ENCODE data around the gene PTGR3.
"Not testable (repeated sequence)": the region's sequence is repeated elsewhere in the genome, so short reads cannot be mapped to it uniquely, and the experiment has no call there.

The PTGR3 gene

GRCh38 chr18:75192899-75193298 lies 16.0 kb downstream of the PTGR3 start:
- Histone ChIP-seq H3K4me3 (ENCODE audit: low read depth, low read length, poor library complexity, severe bottlenecking) (no peak overlapping the region), H3K79me2 (ENCODE audit: insufficient read depth, low read length) (no peaks in the 10 kb centered on the region), H2AFZ (ENCODE audit: low read length) (no peak overlapping the region), H3K9ac (ENCODE audit: low read length) (no peak overlapping the region), H3K27ac (ENCODE audit: low read depth, low read length, poor library complexity, severe bottlenecking) (no peak overlapping the region), H4K20me1 (ENCODE audit: insufficient read depth, low read length) (no peaks in the 10 kb centered on the region), H3K4me1 (ENCODE audit: insufficient read depth, low read length, severe bottlenecking) (no peaks in the 10 kb centered on the region), H3K36me3 (ENCODE audit: insufficient read depth, low read length) (no peaks in the 10 kb centered on the region), H3K27me3 (ENCODE audit: insufficient read depth, low read length) (no peaks in the 10 kb centered on the region), H3F3A (ENCODE audit: insufficient read depth, low read length) (no peaks in the 10 kb centered on the region), H3K9me2 (ENCODE audit: low read depth, low read length) (no peaks in the 10 kb centered on the region), H3K4me2 (ENCODE audit: low read length) (no peak overlapping the region), H3K9me3 (ENCODE audit: low read length) (no peaks in the 10 kb centered on the region)
- TF ChIP-seq CTCF (IDR thresholded peaks at IDR 0.05; ENCODE audit: low read length) (no peak), EZH2 (IDR thresholded peaks at IDR 0.05; ENCODE audit: borderline replicate concordance, low read length) (no peak)

GRCh38 chr18:75189696-75190095 lies 19.2 kb downstream of the PTGR3 start:
- Histone ChIP-seq H3K9me3 (ENCODE audit: low read length) (no peaks in the 10 kb centered on the region), H3K4me2 (ENCODE audit: low read length) (no peak overlapping the region), H3K27ac (ENCODE audit: low read depth, low read length, poor library complexity, severe bottlenecking) (no peak overlapping the region), H3K27me3 (ENCODE audit: insufficient read depth, low read length) (no peaks in the 10 kb centered on the region), H3K36me3 (ENCODE audit: insufficient read depth, low read length) (no peaks in the 10 kb centered on the region), H3K4me1 (ENCODE audit: insufficient read depth, low read length, severe bottlenecking) (no peaks in the 10 kb centered on the region), H3K79me2 (ENCODE audit: insufficient read depth, low read length) (no peaks in the 10 kb centered on the region), H3F3A (ENCODE audit: insufficient read depth, low read length) (no peaks in the 10 kb centered on the region), H4K20me1 (ENCODE audit: insufficient read depth, low read length) (no peaks in the 10 kb centered on the region), H3K4me3 (ENCODE audit: low read depth, low read length, poor library complexity, severe bottlenecking) (no peak overlapping the region), H3K9ac (ENCODE audit: low read length) (no peak overlapping the region), H2AFZ (ENCODE audit: low read length) (no peak overlapping the region), H3K9me2 (ENCODE audit: low read depth, low read length) (no peaks in the 10 kb centered on the region)
- TF ChIP-seq CTCF (IDR thresholded peaks at IDR 0.05; ENCODE audit: low read length), result no peak
- no peak for TF ChIP-seq EZH2 (IDR thresholded peaks at IDR 0.05; ENCODE audit: borderline replicate concordance, low read length)

- H3K27me3 ChIP-seq (ENCODE audit: insufficient read depth, low read length); H3K4me2 ChIP-seq (ENCODE audit: low read length); H4K20me1 ChIP-seq (ENCODE audit: insufficient read depth, low read length); H3K4me1 ChIP-seq (ENCODE audit: insufficient read depth, low read length, severe bottlenecking); H3K9ac ChIP-seq (ENCODE audit: low read length); H3K9me2 ChIP-seq (ENCODE audit: low read depth, low read length); H3K9me3 ChIP-seq (ENCODE audit: low read length); H2AFZ ChIP-seq (ENCODE audit: low read length); H3F3A ChIP-seq (ENCODE audit: insufficient read depth, low read length); H3K79me2 ChIP-seq (ENCODE audit: insufficient read depth, low read length); H3K36me3 ChIP-seq (ENCODE audit: insufficient read depth, low read length); H3K4me3 ChIP-seq (ENCODE audit: low read depth, low read length, poor library complexity, severe bottlenecking); H3K27ac ChIP-seq (ENCODE audit: low read depth, low read length, poor library complexity, severe bottlenecking): not testable (repeated sequence)
Observed at GRCh38 chr18:75187702-75188101, 21.2 kb downstream of the PTGR3 start.

GRCh38 chr18:75185460-75185859 lies 23.5 kb downstream of the PTGR3 start:
- Histone ChIP-seq H2AFZ (ENCODE audit: low read length) (no peak overlapping the region), H3K36me3 (ENCODE audit: insufficient read depth, low read length) (no peaks in the 10 kb centered on the region), H3K4me2 (ENCODE audit: low read length) (no peak overlapping the region), H3K4me1 (ENCODE audit: insufficient read depth, low read length, severe bottlenecking) (no peaks in the 10 kb centered on the region), H3K9me2 (ENCODE audit: low read depth, low read length) (no peaks in the 10 kb centered on the region), H4K20me1 (ENCODE audit: insufficient read depth, low read length) (no peaks in the 10 kb centered on the region), H3K4me3 (ENCODE audit: low read depth, low read length, poor library complexity, severe bottlenecking) (no peak overlapping the region), H3K9me3 (ENCODE audit: low read length) (no peaks in the 10 kb centered on the region), H3K27me3 (ENCODE audit: insufficient read depth, low read length) (no peaks in the 10 kb centered on the region), H3K9ac (ENCODE audit: low read length) (no peak overlapping the region), H3F3A (ENCODE audit: insufficient read depth, low read length) (no peaks in the 10 kb centered on the region), H3K79me2 (ENCODE audit: insufficient read depth, low read length) (no peaks in the 10 kb centered on the region), H3K27ac (ENCODE audit: low read depth, low read length, poor library complexity, severe bottlenecking) (no peak overlapping the region)
- TF ChIP-seq CTCF (IDR thresholded peaks at IDR 0.05; ENCODE audit: low read length) (no peak), EZH2 (IDR thresholded peaks at IDR 0.05; ENCODE audit: borderline replicate concordance, low read length) (no peak)

All from OCI-LY1 (cell line).